DMS 273 (cell line): ENCODE measurements around the gene ADCY3.

Source experiments
- DNase-seq: peaks from one replicate; lab custom pipeline; 2025; ENCODE audit not compliant: unreplicated experiment; lab: John Stamatoyannopoulos, UW

ADCY3 gene

GRCh38 chr2:24906466-24906865, 13.6 kb downstream of the ADCY3 start:
- no peak for DNase-seq

GRCh38 chr2:24903161-24904103, 16.6 kb downstream of the ADCY3 start:
- no peak for DNase-seq

GRCh38 chr2:24899361-24899910, 20.6 kb downstream of the ADCY3 start:
- DNase-seq: no peak

- no peak for DNase-seq
Observed at GRCh38 chr2:24898122-24899109, 21.6 kb downstream of the ADCY3 start.

- no peak for DNase-seq
Observed at GRCh38 chr2:24894750-24895149, 25.3 kb downstream of the ADCY3 start.

GRCh38 chr2:24893934-24894333, 26.1 kb downstream of the ADCY3 start:
- DNase-seq: no peak

- DNase-seq: no peak
Observed at GRCh38 chr2:24892928-24893327, 27.1 kb downstream of the ADCY3 start.

GRCh38 chr2:24891201-24891600, 28.8 kb downstream of the ADCY3 start:
- no peak for DNase-seq

GRCh38 chr2:24889221-24889620, 30.8 kb downstream of the ADCY3 start:
- DNase-seq: peak; percentile 37

GRCh38 chr2:24888177-24888576, 31.9 kb downstream of the ADCY3 start:
- DNase-seq: no peak

- DNase-seq: no peak
Observed at GRCh38 chr2:24887307-24887874, 32.6 kb downstream of the ADCY3 start.

- DNase-seq: peak; percentile 83
Observed at GRCh38 chr2:24886691-24887304, 33.2 kb downstream of the ADCY3 start.

- DNase-seq: peak; percentile 79
Observed at GRCh38 chr2:24886126-24886501, 33.9 kb downstream of the ADCY3 start.

- peak; percentile 93 for DNase-seq
Observed at GRCh38 chr2:24885221-24886125, 34.6 kb downstream of the ADCY3 start.

- DNase-seq: peak; percentile 33
Observed at GRCh38 chr2:24883946-24884345, 36.1 kb downstream of the ADCY3 start.

- peak; percentile 28 for DNase-seq
Observed at GRCh38 chr2:24881623-24882022, 38.4 kb downstream of the ADCY3 start.

GRCh38 chr2:24881158-24881557, 38.9 kb downstream of the ADCY3 start:
- no peak for DNase-seq

- no peak for DNase-seq
Observed at GRCh38 chr2:24878341-24878740, 41.7 kb downstream of the ADCY3 start.

- peak; percentile 22 for DNase-seq
Observed at GRCh38 chr2:24877646-24878045, 42.4 kb downstream of the ADCY3 start.
